NOMO-1 (cell line): ENCODE data around the gene ALPK3.

ENCODE experiments used
- DNase-seq, 2 experiments: peaks; one replicate each; lab custom pipeline; 2025; ENCODE audit not compliant: unreplicated experiment in 2 of 2; lab: John Stamatoyannopoulos, UW

ALPK3 gene

GRCh38 chr15:84844964-84845363 is 27.8 kb downstream of the ALPK3 start:
- DNase-seq: no peak

GRCh38 chr15:84845631-84846030 is 28.5 kb downstream of the ALPK3 start:
- DNase-seq: peak; percentile 20 to 34

- DNase-seq: no peak
Observed at GRCh38 chr15:84846269-84846668, 29.1 kb downstream of the ALPK3 start.

- no peak for DNase-seq
Observed at GRCh38 chr15:84847382-84847781, 30.2 kb downstream of the ALPK3 start.

GRCh38 chr15:84852212-84852611 is 35.1 kb downstream of the ALPK3 start:
- DNase-seq: no peak

DNA sequence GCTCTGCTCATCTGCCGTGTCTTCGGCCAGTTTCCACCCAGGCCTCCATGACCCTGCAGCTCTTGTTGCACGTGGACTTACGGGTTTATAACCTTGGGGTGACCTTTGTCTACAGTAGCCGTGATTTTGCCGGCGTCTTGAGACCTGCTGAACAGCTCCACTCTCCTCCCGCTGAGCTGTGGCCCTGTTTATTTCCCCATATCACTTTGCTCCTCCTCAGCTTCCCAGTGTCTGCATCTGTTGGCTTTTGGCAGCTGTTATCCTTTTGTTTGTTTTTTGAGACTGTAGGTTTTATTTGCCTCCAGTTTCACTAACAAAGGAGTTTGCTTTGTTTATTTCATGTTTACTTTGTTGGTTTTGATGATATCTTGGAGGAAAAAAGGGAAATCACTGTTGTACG is 38.0 kb downstream of the ALPK3 start:
- no peak for DNase-seq

- DNase-seq: no peak
Observed at GRCh38 chr15:84855765-84856164, 38.6 kb downstream of the ALPK3 start.

- no peak for DNase-seq
Observed at GRCh38 chr15:84856731-84857417, 39.7 kb downstream of the ALPK3 start.

DNA sequence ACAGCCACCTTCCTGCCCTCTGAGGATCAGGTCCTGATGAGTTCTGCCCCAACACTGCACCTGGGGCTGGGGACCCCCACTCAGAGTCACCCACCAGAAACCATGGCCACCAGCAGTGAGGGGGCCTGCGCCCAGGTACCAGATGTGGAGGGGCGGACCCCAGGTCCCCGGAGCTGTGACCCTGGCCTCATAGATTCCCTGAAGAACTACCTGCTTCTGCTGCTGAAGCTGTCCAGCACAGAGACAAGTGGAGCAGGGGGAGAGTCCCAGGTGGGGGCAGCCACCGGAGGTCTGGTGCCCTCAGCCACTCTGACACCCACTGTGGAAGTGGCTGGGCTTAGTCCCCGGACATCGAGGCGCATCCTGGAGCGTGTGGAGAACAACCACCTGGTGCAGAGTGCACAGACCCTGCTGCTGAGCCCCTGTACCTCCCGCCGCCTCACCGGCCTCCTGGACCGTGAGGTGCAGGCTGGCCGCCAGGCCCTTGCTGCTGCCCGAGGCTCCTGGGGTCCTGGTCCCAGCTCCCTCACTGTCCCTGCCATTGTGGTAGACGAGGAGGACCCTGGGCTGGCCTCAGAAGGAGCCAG is 40.4 kb downstream of the ALPK3 start:
- no peak for DNase-seq

DNA sequence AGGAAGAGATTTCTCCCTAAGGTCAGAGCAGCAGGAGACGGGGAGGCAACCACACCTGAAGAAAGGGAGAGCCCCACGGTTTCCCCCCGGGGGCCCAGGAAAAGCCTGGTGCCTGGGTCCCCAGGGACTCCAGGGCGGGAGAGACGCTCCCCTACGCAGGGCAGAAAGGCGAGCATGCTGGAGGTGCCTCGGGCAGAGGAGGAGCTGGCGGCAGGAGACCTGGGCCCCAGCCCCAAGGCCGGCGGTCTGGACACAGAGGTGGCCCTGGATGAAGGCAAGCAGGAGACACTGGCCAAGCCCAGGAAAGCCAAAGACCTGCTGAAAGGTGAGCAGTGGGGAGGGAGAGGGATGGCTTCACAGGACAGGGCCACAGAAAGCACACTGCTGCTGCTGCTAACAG is 41.1 kb downstream of the ALPK3 start:
- no peak for DNase-seq

- no peak for DNase-seq
Observed at GRCh38 chr15:84859144-84859543, 42.0 kb downstream of the ALPK3 start.

- DNase-seq: no peak
Observed at GRCh38 chr15:84859651-84860050, 42.5 kb downstream of the ALPK3 start.

- DNase-seq: no peak
Observed at GRCh38 chr15:84861781-84862180, 44.6 kb downstream of the ALPK3 start.

DNA sequence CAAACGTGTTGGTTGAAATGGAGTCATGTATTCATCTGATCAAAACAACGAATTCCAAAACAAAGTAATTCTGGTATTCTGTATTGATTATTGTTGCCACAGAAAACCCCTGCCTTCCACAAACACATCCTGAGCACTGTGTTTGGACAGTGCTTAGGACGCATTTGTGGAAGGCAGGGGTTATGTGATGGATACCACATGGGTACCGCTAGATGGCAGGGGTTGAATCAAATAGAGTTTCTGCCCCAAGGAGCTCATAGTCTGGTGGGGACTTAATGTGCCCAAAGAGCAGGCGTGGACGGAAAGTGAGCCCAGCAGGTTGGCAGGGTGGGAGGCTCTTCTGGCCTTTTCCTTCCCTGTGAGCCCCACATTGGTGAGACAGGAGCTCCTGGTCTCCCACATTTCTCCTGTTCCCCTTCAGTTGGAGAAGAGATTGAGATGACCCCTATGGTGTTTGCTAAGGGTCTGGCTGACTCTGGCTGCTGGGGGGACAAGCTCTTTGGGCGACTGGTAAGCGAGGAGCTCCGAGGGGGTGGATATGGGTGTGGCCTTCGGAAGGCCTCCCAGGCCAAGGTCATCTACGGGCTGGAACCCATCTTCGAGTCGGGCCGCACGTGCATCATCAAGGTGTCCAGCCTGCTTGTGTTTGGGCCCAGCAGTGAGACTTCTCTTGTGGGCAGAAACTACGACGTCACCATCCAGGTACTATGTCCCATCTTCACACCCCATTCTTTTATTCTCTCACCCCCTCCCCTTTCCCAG is 45.2 kb downstream of the ALPK3 start:
- DNase-seq: no peak

GRCh38 chr15:84863565-84864443 is 46.6 kb downstream of the ALPK3 start:
- no peak for DNase-seq

GRCh38 chr15:84864444-84864795 is 47.3 kb downstream of the ALPK3 start:
- DNase-seq: no peak

DNA sequence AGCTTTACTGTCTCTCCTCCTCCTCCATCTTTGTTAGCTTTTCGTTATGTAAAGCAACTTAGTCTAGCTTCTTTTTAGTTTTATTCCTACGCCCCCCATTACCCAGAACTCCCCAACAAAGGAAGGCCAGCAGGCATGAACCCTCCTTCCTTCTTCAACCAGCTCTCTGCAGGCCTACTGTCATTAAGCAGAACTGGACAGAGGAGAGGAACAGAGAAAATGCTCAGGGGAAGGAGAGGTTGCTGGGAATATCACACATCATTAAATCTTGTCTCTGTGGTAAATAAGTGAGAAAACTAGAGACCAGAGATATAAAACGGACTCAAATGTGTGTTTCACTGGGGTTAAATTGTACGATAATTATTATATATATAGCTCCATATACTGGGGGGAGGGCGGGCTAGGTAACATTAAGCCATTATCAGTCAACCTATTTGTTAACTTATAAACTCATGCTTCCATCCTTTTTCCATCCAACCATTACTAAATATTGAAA is 48.0 kb downstream of the ALPK3 start:
- no peak for DNase-seq

DNA sequence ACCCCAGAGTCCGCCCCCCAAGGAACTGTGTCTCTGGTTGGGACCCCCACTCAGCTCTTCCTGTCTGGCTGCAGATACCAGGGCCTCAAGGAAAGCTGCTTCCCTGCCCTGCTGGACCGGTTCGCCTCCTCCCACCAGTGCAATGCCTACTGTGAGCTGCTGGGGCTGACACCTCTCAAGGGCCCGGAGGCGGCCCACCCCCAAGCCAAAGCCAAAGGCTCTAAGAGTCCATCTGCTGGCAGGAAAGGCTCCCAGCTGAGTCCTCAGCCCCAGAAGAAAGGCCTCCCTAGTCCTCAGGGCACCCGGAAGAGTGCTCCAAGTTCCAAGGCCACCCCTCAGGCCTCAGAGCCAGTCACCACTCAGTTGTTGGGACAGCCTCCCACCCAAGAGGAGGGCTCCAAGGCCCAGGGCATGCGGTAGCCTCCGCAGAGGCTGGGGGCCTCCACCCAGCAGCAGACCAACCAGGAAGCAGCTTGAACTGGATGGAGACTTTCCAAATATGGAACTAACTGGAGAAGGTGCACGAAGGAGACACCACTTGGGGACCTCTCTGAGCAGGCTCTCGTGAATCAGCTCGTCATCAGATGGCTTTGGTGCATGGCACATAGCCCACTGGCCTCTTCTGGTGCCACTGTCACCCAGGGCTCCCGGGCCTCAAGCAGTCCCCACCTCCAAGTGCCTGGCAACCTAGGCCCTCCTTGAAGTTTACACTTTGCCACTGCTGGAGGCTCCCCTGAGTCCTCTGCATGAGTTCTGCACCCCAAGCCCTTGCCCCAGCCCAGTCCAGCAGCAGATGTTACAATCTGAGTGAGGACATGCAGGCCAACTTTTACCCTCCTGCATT is 51.1 kb downstream of the ALPK3 start:
- DNase-seq: no peak

DNA sequence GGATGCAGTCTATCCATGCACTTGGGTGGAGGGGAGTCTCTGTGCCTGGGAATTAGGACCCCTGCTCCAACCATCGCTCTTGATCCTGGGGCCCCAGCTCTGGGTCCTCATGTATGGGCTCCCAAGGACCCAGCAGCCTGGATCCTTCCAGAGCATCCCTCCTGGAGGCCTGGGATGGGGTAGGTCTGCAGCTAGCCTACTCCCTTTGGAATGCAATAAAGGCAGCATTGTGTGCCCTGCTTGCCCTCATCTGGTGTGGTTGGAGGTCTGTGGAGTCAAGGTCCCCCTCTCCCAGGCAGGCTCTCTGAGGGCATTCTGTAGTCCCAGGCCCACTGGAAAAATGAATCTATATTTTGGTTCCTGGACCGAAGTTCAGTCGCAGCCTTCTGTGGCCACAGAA is 52.4 kb downstream of the ALPK3 start:
- DNase-seq: no peak

GRCh38 chr15:84871428-84871985 is 54.4 kb downstream of the ALPK3 start:
- no peak for DNase-seq
